ENCODE data around the gene NCAN. TPM values are rescaled to one million over a fixed set of nuclear protein-coding genes. Genes with fewer than 3 reads are reported as not detected.

NCAN gene
- polyA plus RNA-seq, 3 donors, result not detected

DNA sequence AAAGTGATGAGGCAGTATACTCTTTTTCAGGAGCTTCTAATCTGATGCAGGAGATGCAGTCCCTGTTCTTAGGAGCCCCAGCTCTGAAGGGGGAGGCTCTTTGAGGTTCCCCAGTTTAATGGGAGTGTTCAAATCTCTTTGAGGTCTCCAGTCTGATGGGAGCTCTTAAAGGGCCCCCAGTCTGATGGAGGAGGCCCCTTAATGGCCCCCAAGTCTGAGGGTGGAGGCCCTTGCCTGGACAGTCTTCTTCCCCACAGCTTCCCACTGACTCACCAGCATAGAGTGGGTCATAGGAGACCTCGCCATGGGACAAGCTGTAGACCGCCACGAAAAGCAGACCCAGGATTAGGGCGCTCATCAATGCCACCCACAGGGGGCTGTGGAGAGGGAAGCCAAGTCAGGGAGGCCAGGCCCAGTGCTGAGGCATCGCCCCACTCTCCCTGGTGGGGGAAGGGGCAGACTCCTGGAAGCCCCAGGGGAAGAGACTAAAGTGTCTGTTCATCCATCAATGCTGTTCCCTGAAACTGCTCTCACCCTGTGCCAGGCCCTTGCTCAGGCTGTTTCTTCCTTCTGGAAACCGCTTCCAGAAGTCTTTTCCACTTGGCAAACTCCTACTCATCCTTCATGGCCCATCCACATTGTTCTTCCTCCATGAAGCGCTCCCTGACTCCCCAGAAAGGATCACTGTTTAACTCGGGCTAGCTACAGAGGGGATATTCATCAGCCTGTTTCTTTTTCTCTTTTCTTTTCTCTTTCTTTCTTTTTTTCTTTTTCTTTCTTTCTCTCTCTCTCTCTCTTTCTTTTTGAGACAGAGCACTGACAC is 59.2 kb downstream of the NCAN start:
- Mint-ChIP-seq H3K27ac (no peak overlapping the region), H3K4me1 (peaks cover 5% of the 10 kb centered on the region), H3K4me3 (no peak overlapping the region), H3K27me3 (ENCODE audit: low read depth in 3 of 3) (peaks cover 29 to 45% (median 36%) of the 10 kb centered on the region in 3 donors), H3K9me3 (peaks cover 0 to 12% (median 2%) of the 10 kb centered on the region in 7 donors), H3K36me3 (peaks cover 10 to 17% of the 10 kb centered on the region in 2 donors)
- Histone ChIP-seq H3K36me3 (replicated peaks in 1 of 2; ENCODE audit: control insufficient read depth in 1 of 2, insufficient read depth in 2 of 2, low read length in 2 of 2) (peaks cover 7 to 12% of the 10 kb centered on the region in 2 donors), H4K20me1 (ENCODE audit: insufficient read depth, low read length) (no peaks in the 10 kb centered on the region), H3K4me2 (replicated peaks; ENCODE audit: extremely low read depth, low read length, poor library complexity, severe bottlenecking) (no peak overlapping the region), H3K27ac (ENCODE audit: low read depth in 1 of 2, low read length in 2 of 2) (no peak overlapping the region), H3K4me3 (replicated peaks in 1 of 3; ENCODE audit: low read depth in 2 of 3, low read length in 3 of 3) (no peak overlapping the region), H3K79me2 (ENCODE audit: insufficient read depth, low read length) (no peaks in the 10 kb centered on the region), H3K9me3 (replicated peaks in 1 of 2; ENCODE audit: control insufficient read depth in 1 of 2, insufficient read depth in 1 of 2, low read length in 2 of 2) (no peaks in the 10 kb centered on the region), H3K4me1 (ENCODE audit: control insufficient read depth in 1 of 2, insufficient read depth in 2 of 2, low read length in 2 of 2) (no peaks in the 10 kb centered on the region), H3K27me3 (ENCODE audit: control insufficient read depth in 2 of 2, insufficient read depth in 2 of 2, low read length in 2 of 2) (peaks cover 6 to 20% of the 10 kb centered on the region in 2 donors), H2AFZ (ENCODE audit: insufficient read depth, low read depth, low read length, poor library complexity, severe bottlenecking) (no peak overlapping the region), H3K9ac (ENCODE audit: insufficient read depth, low read length, poor library complexity, severe bottlenecking) (no peak overlapping the region)
- DNase-seq, result no peak
- intact Hi-C loops (cut with micrococcal nuclease), result no loop called here
- WGBS (ENCODE audit: insufficient coverage), result 89% methylated on average over 7 of the region's 8 CpGs
- TF ChIP-seq, protein P1, sequence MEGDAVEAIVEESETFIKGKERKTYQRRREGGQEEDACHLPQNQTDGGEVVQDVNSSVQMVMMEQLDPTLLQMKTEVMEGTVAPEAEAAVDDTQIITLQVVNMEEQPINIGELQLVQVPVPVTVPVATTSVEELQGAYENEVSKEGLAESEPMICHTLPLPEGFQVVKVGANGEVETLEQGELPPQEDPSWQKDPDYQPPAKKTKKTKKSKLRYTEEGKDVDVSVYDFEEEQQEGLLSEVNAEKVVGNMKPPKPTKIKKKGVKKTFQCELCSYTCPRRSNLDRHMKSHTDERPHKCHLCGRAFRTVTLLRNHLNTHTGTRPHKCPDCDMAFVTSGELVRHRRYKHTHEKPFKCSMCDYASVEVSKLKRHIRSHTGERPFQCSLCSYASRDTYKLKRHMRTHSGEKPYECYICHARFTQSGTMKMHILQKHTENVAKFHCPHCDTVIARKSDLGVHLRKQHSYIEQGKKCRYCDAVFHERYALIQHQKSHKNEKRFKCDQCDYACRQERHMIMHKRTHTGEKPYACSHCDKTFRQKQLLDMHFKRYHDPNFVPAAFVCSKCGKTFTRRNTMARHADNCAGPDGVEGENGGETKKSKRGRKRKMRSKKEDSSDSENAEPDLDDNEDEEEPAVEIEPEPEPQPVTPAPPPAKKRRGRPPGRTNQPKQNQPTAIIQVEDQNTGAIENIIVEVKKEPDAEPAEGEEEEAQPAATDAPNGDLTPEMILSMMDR (IDR thresholded peaks at IDR 0.05), result no peak

GRCh38 chr19:19271828-19272599 is 60.3 kb downstream of the NCAN start:
- Histone ChIP-seq H4K20me1 (ENCODE audit: insufficient read depth, low read length) (no peaks in the 10 kb centered on the region), H3K9ac (ENCODE audit: insufficient read depth, low read length, poor library complexity, severe bottlenecking) (no peak overlapping the region), H3K4me1 (ENCODE audit: control insufficient read depth in 1 of 2, insufficient read depth in 2 of 2, low read length in 2 of 2) (no peaks in the 10 kb centered on the region), H3K27ac (ENCODE audit: low read depth in 1 of 2, low read length in 2 of 2) (no peak overlapping the region), H3K9me3 (replicated peaks in 1 of 2; ENCODE audit: control insufficient read depth in 1 of 2, insufficient read depth in 1 of 2, low read length in 2 of 2) (no peaks in the 10 kb centered on the region), H3K36me3 (replicated peaks in 1 of 2; ENCODE audit: control insufficient read depth in 1 of 2, insufficient read depth in 2 of 2, low read length in 2 of 2) (peaks cover 16 to 22% of the 10 kb centered on the region in 2 donors), H3K4me3 (replicated peaks in 1 of 3; ENCODE audit: low read depth in 2 of 3, low read length in 3 of 3) (no peak overlapping the region), H3K4me2 (replicated peaks; ENCODE audit: extremely low read depth, low read length, poor library complexity, severe bottlenecking) (no peak overlapping the region), H2AFZ (ENCODE audit: insufficient read depth, low read depth, low read length, poor library complexity, severe bottlenecking) (no peak overlapping the region), H3K79me2 (ENCODE audit: insufficient read depth, low read length) (no peaks in the 10 kb centered on the region), H3K27me3 (ENCODE audit: control insufficient read depth in 2 of 2, insufficient read depth in 2 of 2, low read length in 2 of 2) (peaks cover 6 to 20% of the 10 kb centered on the region in 2 donors)
- H3K4me3 Mint-ChIP-seq, result peak overlapping the region in 1 of 2 donors; percentile 62
- H3K9me3 Mint-ChIP-seq, result peaks cover 0 to 10% (median 2%) of the 10 kb centered on the region in 7 donors
- DNase-seq, result no peak
- H3K27me3 Mint-ChIP-seq (ENCODE audit: low read depth in 3 of 3), result peaks cover 29 to 43% (median 35%) of the 10 kb centered on the region in 3 donors
- H3K36me3 Mint-ChIP-seq, result peaks cover 21 to 28% of the 10 kb centered on the region in 2 donors
- TF ChIP-seq, protein P1 (IDR thresholded peaks at IDR 0.05), result no peak
- intact Hi-C loops (cut with micrococcal nuclease), result no loop called here
- peak overlapping the region in 1 of 7 donors; percentile 6 for H3K27ac Mint-ChIP-seq
- WGBS (ENCODE audit: insufficient coverage), result 94% methylated on average over 5 of the region's 8 CpGs
- H3K4me1 Mint-ChIP-seq, result peaks cover 5% of the 10 kb centered on the region
